Astrocyte of the spinal cord (primary cell): ENCODE measurements around the gene CDKAL1.

Experiments
- DNase-seq: peaks from one replicate; pipeline ENCODE4 v3.0.0; 2011; ENCODE audit warnings: low read depth, low spot score
- H3K4me3 ChIP-seq: 2 replicates; pipeline ENCODE4 v1.5.1; 2011; ENCODE audit warnings: low read depth, mild to moderate bottlenecking, low read length, moderate library complexity
- in situ Hi-C: cut with HindIII; loops from 2 replicates; pipeline ENCODE4 v1.10.0; 2017; ENCODE audit warnings: low sequenced_read_pairs
- TF ChIP-seq, protein P1 (sequence below): IDR thresholded peaks from 2 replicates; pipeline ENCODE4 v1.5.1; 2012; ENCODE audit warnings: low read depth, mild to moderate bottlenecking, low read length, inconsistent platforms

Gene CDKAL1

GRCh38 chr6:21181866-21182265 lies 647.6 kb downstream of the CDKAL1 start:
- H3K4me3 ChIP-seq, result no peak overlapping the region
- in situ Hi-C loops, result no loop called here
- DNase-seq, result no peak
- TF ChIP-seq, protein P1, sequence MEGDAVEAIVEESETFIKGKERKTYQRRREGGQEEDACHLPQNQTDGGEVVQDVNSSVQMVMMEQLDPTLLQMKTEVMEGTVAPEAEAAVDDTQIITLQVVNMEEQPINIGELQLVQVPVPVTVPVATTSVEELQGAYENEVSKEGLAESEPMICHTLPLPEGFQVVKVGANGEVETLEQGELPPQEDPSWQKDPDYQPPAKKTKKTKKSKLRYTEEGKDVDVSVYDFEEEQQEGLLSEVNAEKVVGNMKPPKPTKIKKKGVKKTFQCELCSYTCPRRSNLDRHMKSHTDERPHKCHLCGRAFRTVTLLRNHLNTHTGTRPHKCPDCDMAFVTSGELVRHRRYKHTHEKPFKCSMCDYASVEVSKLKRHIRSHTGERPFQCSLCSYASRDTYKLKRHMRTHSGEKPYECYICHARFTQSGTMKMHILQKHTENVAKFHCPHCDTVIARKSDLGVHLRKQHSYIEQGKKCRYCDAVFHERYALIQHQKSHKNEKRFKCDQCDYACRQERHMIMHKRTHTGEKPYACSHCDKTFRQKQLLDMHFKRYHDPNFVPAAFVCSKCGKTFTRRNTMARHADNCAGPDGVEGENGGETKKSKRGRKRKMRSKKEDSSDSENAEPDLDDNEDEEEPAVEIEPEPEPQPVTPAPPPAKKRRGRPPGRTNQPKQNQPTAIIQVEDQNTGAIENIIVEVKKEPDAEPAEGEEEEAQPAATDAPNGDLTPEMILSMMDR, result no peak

GRCh38 chr6:21182589-21182988 lies 648.3 kb downstream of the CDKAL1 start:
- in situ Hi-C loops, result no loop called here
- TF ChIP-seq, protein P1, result no peak
- no peak overlapping the region for H3K4me3 ChIP-seq
- DNase-seq, result no peak

DNA sequence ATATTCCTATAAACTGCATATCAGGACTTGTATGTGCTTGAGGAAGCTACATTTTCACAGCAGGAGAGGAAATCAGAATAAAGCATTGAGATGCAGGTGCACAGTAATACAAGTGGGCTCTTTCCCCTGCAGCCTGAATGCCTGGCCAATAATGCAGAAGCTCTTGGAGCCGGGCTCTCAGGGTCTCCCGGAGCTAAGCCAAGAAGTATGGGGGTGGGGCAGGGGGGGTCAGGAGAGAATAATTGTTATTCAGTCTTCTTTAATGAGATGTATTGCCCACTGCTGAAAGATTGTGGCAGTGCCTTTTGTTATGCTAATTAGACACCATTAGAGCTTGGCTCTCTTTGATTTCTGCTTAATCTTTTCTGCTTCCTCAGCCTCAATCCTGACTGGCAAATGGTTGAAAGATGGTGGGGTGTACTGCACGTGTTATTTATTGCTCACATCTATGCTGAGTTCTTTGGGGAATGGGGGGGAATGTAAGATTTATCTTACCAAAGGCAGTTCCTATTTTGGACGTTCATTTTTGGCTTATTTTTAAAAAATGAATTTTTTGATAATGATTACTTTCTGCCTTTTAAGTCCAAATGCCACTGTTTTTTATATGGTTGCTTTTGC lies 651.7 kb downstream of the CDKAL1 start:
- TF ChIP-seq, protein P1, result no peak
- DNase-seq, result no peak
- in situ Hi-C loops, result no loop called here
- no peak overlapping the region for H3K4me3 ChIP-seq

DNA sequence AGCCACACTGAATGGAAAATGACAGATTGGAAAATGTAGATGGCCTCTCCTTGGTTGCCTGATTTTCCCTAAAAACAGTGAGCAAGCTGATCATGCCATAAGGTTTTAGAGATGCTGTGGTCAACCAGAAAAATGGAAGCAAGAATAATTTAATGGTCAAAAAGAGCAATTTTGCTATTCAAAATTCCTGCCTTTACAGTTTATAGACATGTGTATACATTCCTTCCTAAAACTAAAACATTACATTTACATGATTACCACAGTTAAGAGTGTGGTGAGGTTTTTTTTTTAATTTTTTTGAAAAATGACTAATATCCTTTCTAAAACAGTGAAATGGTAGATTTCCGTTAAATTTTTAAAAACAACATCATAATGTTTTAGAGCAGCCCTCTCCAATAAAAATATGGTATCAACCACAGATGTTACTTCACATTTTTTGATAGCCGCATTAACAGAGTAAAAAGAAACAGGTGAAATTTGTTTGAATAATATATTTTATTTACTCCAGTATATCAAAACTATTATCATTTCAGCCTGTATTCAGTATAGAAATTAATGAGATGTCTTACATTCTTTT lies 652.3 kb downstream of the CDKAL1 start:
- no peak overlapping the region for H3K4me3 ChIP-seq
- in situ Hi-C loops, result no loop called here
- peak; percentile 35 for DNase-seq
- TF ChIP-seq, protein P1, result no peak

DNA sequence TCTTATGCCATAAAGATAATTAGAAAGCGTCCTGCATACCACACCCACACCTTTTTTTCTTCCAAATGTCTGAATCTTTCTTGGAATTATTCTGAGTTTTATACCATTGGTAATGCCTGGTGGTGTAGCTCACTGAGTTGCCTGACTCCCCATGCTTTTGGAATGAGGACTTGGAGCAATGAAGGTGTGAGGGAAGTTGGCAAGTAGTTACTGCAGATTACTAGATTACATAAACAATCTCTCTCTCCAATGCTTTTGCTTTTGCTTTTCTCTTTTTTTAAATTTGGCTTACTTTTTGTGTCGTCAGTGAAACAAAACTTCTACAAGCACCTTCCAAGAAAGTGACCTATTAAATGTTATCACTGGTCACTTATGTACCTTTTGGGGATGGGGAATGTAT lies 653.2 kb downstream of the CDKAL1 start:
- no peak overlapping the region for H3K4me3 ChIP-seq
- no peak for DNase-seq
- in situ Hi-C loops, result no loop called here

GRCh38 chr6:21188505-21189223 lies 654.4 kb downstream of the CDKAL1 start:
- DNase-seq, result peak; percentile 16
- H3K4me3 ChIP-seq, result no peak overlapping the region
- in situ Hi-C loops, result no loop called here
- TF ChIP-seq, protein P1, result no peak

More for the DNA sequence above, 653.2 kb downstream of the CDKAL1 start:
- TF ChIP-seq, protein P1, result no peak
